ENCODE results near the gene CA4.
"Not testable (repeated sequence)": the region's sequence is repeated elsewhere in the genome, so short reads cannot be mapped to it uniquely, and the experiment has no call there.

Gene CA4

DNA sequence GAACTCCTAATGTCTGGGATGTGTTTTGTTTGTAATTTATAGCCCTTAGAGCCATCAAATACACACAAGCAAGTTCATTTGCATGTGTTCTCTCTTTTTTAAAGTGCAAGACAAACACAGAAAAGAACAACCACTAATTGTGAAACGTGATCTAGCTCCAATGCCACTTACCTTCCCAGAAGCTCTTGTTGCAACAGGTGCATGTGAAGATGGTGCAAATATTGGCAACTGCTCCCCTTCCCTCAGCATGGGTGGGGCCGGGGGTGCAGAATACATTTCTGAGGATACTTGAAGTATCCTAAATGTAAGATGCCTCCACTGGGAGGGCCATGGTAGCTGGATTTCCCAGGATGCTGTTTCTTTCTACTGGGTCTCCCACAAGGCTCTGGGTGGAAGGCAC is 28.4 kb downstream of the CA4 start:
- peak; percentile 72 for DNase-seq

DNA sequence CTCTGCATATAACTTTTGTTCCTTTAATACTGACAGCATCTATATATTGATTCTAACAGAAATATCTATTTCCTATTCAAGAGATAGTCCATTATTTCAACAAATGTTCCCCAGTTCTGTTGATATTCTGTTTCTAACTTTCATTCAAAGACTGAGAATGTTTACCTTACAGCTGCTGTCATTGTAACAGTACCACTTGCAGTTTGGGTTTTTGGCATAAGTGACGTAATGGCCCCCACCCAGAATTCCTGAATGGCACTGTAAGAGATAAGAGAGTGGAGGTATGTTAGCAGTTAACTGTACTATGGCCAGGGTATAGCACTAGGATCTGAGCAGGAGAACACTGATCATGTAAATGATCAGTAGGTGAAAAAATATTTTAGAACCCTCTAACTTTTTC is 30.6 kb downstream of the CA4 start:
- not testable (repeated sequence) for DNase-seq

DNA sequence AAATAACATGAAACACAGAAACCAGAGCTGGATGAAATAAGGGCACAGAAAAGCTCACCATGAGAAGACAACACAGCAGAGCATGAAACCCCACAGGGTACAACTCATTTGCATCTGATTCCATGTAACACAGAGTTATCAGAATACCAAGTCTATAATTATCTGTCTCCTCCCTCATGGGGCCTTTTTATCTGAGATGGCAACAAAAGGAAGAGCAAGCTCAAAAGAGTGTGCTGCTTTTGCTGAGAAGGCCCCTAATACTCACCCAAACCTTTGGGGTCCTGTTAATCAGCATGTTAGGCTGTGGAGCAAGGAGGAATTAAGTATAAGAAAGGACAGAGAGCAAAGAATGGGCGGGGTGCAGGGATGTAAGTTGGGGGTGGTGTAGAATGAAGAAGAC is 36.6 kb downstream of the CA4 start:
- DNase-seq: not testable (repeated sequence)

DNA sequence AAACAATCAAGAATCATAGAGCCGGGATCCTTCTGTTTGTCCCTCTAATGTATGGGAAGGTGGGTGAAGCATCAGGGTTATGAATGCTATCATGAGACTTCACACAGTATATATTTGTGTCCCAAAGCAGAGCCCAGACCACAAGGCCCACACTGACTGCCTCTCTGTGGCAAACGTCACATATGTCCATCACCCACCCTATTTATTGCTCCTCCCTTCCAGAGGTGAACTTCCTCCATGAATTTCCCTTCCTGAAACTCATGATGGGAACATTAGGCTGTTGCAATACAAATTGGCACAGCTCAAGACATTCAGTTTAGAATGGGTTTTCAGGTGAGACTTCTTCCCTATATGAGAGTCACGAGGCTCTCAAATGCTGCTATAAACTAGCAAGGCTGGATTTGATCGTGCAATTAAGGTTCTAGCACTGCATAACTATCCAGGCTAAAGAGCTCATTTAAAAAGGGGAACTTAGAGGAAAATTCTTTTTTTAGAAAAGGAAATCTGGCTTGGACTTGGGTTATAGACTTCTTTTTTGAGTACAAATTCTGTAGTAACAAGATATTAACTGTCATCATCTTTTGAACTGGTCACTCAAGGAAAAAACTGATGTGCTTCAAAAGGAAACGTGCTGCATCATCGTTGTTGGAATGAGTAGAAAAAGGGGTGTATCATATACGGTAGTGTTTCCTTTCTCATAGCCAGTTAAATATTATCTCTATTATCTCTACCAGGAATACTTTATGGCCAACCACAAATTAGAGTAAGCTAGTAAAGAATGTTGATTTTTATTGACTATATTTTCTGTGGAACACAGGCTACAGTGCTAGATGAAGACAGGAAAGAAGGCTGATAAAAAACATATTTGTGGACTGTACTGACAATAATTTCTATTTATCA is 37.3 kb downstream of the CA4 start:
- not testable (repeated sequence) for DNase-seq

DNA sequence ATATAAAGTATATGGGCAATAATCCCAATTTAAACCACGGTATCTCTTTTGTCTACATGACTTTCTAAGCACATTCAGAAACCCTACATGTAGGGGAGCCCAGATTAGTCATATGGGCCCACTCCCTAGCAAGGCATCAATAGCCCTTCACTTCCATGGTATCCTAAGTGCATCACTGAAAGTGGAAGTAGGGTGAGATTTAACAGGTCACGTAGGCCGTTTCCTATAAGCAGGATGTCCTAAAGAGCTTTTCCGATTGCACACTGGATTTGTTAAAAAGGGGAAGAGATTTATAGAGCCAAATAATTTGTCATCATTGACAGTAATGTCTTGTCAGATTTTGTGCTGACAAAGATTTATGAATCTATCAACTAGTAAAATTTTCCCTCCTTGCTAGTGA is 39.0 kb downstream of the CA4 start:
- DNase-seq: no peak

DNA sequence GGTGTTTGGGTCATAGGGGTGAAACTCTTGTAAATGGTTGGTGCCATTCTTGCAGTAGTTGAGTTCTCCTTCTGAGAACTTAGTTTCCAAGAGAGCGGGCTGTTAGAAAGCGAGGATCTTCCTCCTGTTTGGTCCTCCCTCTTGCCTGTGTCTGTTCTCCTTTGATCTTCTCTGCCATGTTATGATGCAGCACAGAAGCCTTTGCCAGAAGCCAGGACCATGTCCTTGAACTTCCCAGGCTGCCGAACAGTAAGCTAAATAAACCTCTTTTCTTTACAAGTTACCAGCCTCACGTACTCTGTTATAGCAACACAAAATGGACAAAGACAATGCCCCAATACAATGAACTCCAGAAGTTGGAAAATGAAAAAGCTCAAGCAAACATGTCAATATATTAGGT is 40.3 kb downstream of the CA4 start:
- not testable (repeated sequence) for DNase-seq

DNA sequence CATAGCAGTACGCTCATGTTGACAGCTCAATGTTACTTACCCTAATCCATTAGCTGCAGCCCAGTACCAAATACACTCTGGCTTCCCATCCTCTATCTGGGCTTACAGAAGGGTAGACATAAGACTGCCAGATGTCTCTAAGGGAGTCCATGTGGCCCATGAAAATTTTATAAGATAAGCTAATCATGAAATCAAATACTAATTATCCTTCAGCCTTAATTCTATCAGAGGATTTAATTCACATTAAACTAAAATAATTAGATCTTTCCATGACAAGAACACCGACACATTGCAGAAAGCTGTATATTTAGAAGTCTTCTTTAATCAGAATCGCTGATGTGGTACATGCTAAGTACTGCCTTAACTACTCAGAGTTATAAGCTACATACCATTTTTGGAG is 43.3 kb downstream of the CA4 start:
- not testable (repeated sequence) for DNase-seq

DNA sequence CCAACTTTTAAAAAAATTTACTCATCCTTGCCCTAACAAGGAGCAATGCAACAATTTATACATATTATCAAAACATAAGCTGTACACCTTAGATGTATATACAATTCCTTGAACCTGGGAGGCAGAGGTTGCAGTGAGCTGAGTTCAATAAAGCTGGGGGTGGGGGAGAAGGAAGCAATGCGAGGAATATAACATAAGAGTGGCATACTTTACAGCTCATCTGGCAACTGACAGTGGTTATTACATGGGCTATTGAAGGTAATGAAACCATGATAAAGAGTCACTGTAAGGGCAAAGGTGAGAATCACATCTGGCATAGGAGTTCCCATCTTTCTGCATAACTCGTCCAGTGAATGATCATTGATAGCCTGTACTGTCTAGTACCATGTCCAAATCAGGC is 43.7 kb downstream of the CA4 start:
- no peak for DNase-seq

DNA sequence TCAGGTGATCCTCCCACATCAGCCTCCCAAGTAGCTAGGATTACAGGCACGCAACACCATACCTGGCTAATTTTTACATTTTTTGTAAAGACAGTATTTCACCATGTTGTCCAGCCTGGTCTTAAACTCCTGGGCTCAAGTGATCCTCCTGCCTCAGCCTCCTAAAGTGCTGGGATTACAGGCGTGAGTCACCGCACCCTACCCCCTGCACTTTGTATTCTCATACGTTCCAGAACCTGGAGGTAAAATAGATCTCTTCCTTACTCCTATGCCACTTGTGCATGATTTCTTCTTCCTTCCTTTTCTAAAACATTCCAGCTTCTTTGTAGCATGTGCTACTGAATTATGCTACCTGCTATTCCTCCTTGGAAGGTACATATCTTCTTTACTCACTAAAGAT is 44.4 kb downstream of the CA4 start:
- DNase-seq: not testable (repeated sequence)

DNA sequence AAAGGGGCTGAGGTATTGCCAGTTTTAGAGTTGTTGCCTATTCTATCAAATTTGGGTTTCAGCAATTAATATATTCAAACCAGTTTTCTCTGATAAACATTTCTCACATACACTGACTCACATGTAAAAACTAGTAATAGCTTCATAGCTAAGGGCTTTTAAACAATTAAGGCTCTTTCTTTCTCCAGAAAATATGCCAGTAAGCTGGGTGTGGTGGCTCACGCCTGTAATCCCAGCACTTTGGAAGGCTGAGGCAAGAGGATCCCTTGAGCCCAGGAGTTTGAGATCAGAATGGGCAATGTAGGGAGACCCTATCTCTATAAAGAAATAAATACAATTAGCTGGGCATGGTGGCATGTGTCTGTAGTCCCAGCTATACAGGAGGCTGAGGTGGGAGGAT is 48.9 kb downstream of the CA4 start:
- DNase-seq: not testable (repeated sequence)

DNA sequence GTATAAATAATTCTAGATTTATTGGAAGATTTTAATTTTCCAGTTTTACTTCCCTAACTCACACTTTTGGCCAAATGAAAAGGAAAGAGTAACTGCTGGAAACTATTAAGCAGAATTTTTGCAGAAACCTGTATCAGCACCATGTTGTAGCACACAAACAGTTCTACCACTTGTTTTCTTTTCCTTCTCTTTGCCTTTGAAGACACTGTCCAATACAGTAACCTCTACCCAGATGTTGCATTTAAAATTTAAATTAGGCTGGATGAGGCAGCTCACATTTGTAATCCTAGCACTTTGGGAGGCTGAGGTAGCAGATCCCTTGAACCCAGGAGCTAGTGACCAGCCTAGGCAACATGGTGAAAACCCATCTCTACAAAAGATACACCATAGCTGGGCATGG is 56.0 kb downstream of the CA4 start:
- DNase-seq: not testable (repeated sequence)

DNA sequence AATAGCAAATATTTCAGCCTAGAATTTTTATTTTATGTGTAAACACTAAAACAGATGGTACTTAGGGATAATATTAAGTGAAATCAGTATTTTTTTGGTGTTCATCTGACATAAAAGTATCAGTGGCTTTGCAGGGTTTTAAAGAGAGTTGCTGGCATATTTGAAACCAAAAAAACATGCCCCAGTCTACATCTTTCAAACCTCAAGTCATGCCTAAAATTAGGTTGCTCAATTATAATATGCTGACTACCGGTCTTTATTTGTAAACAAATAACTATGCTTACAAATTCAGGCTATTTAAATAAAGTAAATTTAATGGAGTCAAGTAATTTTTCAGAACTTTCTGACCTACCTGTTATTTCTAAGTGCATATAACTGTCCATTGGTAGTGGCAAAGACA is 58.5 kb downstream of the CA4 start:
- DNase-seq: not testable (repeated sequence)

All from NCI-H1436 (cell line).